ENCODE data around the gene RINL. TPM values are rescaled to one million over a fixed set of nuclear protein-coding genes. Genes with fewer than 3 reads are reported as not detected.

RINL gene
- total and polyA plus RNA-seq, 2 of the 8 experiments (the other 6 are each of a cell fraction or from before 2014, with no cell fraction given), result 11.1 to 11.9 TPM

DNA sequence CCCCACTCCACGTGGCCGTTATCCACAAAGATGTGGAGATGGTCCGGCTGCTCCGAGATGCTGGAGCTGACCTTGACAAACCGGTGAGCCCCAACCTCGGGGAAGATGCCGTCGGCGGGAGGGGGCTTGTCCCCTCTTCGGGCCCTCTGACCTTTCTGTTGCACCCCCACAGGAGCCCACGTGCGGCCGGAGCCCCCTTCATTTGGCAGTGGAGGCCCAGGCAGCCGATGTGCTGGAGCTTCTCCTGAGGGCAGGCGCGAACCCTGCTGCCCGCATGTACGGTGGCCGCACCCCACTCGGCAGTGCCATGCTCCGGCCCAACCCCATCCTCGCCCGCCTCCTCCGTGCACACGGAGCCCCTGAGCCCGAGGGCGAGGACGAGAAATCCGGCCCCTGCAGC lies 29.2 kb upstream of the RINL start (continued):
- TF ChIP-seq, protein P1, sequence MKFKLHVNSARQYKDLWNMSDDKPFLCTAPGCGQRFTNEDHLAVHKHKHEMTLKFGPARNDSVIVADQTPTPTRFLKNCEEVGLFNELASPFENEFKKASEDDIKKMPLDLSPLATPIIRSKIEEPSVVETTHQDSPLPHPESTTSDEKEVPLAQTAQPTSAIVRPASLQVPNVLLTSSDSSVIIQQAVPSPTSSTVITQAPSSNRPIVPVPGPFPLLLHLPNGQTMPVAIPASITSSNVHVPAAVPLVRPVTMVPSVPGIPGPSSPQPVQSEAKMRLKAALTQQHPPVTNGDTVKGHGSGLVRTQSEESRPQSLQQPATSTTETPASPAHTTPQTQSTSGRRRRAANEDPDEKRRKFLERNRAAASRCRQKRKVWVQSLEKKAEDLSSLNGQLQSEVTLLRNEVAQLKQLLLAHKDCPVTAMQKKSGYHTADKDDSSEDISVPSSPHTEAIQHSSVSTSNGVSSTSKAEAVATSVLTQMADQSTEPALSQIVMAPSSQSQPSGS (IDR thresholded peaks at IDR 0.05; ENCODE audit: low read length), result no peak
- no peak for TF ChIP-seq SP1 (IDR thresholded peaks at IDR 0.05; ENCODE audit: low read depth, low read length)

Measured in H1 (cell line).